Activated naive CD4-positive, alpha-beta T cell treated with anti-CD3 and anti-CD28 coated beads, Interleukin-2, amount 50 U/mL, for 16 hours (primary cell): ENCODE data around the gene ANKRD24.
A peak's percentile ranks its signal among the peaks of the same experiment; 100 is the strongest.
"Not testable (repeated sequence)": the region's sequence is repeated elsewhere in the genome, so short reads cannot be mapped to it uniquely, and the experiment has no call there.

Experiments used
- DNase-seq: peaks from one replicate; pipeline ENCODE4 v3.0.0-alpha.2; 2020

ANKRD24 gene

DNA sequence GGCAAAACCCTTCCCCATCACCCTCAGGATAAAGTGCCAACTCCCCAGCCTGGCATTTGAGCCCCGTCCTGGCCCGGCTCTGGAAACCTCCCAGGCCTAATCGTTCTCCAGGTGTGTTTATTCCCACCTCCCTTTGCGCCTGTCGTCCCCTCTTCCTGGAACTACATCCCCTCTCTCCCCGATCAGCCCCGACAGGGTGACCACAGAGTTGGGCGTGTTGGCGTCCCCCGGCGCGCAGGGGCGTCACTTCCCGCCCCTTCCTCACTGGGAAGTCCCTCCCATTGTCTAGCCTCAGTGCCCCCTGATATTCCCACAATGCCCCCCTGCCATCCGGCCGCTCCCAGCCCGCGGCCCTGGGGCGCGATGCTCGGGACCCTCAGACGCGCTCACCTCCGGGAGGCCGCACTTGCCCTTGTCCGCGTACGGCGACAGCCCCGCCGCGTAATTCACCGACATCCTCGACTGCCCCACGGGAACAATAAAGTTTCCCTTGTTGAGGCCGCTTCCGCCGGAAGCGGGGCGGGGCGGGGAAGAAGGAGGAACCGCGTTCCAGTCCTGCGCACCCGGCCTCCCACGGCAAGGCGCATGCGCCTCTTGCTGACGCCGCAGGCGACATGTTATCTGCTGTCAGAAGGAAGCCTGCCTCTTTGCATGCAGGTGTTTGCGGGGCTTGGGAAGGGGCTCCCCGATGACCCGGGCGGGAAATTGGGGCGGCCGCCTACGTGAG is at the start of gene ANKRD24, which contains the start of gene SIRT6:
TSS of gene ANKRD24 (plus strand) at position 606 of the 727 bp plus-strand sequence. CDS start 3,737 bp downstream, outside the sequence.
TSS of gene SIRT6 (minus strand) at position 480 of the 727 bp plus-strand sequence. CDS start at position 456, 24 bp downstream.
- peak; percentile 97 for DNase-seq

DNA sequence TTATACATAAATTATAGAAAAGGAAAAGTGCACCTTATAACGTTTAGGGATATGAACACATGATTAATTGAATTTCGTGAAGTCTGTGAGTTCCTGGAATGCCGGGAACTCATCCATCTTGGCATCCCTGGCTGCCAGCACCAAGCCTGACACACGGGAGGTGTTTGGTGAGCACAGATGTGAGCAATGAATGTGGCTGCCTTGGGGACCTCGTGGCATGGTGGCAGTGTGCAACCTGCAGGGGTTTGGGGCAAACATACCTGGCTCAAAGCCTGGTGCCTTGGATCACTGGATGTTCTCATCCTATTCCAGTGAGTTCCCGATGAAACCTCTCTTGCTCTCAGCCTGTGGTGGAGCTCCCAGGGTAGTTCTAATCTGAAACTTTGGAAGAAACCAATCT is 48.1 kb upstream of the ANKRD24 start:
- no peak for DNase-seq

DNA sequence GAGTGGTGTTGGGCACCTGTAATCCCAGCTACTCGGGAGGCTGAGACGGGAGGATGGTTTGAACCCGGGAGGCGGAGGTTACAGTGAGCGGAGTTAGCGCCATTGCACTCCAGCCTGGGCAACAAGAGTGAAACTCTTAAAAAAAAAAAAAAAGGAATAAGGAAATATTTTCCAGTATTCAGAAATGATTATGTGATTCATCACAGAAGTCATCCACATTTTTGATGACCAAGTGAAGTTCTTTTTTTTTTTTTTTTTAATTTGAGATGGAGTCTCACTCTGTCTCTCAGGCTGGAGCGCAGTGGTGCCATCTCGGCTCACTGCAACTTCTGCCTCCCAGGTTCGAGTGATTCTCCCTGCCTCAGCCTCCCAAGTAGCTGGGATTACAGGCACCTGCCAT is 47.1 kb upstream of the ANKRD24 start:
- DNase-seq: not testable (repeated sequence)

DNA sequence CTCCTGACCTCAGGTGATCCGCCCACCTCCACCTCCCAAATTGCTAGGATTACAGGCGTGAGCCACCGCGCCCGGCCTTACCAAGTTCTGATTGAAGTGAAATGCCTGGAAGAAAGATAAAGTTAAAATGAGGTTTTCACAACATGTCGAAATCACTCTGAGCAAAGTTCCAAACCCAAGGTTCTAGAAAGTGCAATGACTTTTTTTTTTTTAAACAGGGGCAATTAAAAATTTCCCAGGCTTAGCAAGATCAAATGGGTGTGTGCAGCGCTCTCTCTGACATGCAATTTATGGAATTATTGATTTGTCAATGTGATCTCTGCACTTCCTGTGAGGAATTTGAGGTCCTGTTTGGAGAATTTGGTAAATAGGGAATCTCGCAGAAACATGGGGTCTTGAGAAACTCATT is 45.8 kb upstream of the ANKRD24 start:
- DNase-seq: no peak

DNA sequence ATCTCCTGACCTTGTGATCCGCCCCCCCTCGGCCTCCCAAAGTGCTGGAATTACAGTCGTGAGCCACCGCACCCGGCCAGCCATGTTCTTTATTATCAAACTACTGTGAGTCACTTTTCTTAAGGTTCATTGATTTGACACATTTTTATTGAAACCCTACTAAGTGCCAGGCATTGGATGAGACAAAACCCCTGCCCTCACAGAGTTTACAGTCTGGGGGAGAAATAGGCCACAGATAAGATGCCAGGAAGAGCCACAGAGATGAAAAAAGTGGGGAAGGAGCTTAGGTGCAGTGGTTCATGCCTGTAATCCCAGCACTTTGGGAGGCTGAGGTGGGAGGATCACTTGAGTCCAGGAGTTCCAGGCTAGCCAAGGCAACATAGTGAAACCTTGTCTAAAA is 44.0 kb upstream of the ANKRD24 start:
- no peak for DNase-seq

DNA sequence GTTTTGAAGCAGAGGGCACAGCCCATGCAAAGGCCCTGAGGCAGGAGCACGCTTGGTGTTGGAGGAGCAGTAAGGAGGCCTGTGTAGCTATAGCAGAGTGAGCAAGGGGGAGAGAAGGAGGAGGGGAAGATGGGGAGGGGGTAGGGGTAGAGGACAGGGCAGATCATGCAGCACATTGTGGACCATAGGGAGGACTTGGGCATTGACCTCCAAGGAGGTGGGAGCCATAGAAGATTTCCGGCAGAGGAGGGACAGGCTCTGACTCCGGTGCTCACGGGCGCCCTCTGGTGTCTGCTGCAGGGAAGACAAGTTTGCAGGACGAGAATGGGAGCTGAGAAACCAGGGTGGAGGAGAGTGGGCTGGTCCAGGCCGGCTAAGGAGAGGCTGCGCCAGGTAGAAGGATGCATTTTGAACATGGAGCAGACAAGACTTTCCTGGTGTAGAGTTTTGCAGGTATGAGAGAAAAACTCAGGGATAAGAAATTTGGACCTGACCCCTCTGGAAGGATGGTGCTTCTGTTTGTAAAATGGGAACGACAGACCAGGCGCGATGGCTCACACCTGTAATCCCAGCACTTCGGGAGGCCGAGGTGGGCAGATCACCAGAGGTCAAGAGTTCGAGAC is 42.8 kb upstream of the ANKRD24 start:
- peak; percentile 87 for DNase-seq

DNA sequence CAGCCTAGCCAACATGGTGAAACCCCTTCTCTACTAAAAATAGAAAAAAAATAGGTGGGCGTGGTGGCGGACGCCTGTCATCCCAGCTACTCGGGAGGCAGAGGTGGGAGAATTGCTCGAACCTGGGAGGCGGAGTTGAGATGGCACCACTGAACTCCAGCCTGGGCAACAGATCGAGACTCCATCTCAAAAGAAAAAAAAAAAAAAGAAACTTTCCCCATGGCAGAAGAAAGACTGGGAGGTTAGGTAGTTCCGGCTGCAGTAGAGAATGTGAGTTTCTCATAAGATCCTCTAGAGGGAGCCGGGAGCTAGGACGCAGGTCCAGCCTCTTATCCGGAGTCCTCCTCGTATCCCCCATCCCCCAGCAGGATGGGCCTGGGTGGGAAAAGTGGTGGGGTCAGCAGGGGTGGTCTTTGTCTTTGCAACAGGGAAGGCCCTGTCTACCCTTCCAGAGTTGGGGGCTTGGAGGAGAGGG is 42.2 kb upstream of the ANKRD24 start:
- no peak for DNase-seq

DNA sequence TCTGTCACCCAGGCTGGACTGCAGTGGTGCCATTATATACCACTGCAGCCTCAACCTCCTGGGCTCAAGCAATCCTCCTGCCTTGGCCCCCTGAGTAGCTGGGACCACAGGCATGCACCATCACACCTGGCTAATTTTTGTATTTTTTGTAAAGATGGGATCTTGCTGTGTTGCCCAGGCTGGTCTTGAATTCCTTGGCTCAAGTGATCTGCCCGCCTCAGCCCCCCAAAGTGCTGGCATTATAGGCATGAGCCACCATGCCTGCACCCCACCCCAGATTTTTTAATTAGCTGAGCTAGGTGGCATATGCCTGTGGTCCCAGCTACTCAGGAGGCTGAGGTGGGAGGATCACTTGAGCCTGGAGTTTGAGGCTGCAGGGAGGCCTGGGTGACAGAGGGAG is 39.6 kb upstream of the ANKRD24 start:
- not testable (repeated sequence) for DNase-seq

DNA sequence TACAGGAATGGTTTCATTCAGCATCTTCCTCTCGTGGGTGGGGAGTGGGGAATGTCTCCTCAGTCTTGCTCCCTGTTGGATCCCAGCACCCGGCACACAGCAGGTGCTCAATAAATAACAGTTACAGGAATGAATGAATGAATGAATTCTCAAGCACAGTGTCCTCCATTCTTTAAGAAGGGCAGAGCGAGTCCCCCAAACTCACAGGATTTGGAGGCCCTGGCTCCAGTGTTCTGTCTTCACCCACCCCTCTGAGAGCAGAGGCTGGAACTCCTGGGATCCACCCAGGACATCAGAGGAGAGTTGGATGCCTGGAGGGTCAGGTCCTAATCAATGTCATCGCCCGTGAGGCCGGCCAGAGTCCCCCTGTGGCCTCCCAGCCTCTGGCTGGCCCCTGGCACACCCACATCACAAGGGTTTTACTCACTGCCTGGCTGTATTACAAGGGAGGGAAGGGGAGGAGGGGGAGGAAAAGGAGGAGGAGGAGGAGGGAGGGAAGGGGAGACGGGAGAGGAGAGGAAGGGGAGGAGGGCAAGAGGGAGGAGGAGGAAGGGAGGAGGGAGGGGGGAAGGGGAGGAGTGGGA is 37.7 kb upstream of the ANKRD24 start:
- no peak for DNase-seq

DNA sequence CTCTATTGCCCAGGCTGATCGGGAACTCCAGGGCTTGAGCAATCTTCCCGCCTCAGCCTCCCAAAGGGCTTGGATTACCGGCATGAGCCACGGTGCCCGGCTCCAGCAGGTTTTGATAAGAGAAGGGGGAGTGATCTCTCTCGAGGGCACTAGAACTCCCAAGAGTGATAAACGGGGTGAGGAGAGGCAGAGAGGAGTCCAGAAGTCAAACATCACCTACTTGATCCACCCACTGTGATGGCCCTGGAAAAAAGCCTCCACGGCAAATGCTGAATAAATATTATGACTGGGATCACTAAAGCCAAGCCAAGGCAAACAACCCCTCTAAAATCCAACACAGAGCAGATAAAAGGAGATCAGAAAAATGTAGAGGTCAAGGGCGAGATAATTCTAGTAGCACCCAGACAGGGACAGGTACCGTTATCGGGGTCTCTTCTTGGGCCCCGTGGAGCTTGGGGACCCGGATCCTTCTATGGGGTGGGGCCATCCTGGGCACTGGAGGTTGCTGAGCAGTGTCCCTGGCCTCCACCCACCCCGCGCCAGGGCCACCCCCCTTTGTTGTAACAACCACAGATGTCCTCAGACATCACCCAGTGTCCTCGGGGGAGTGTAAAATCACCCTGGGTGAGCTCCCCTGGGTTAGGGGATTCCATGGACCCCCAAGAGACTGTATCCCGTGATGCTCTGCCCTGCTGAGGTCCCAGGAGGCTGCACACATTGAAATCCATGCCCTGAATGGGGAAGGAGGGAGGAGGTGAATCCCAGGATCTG is 32.8 kb upstream of the ANKRD24 start:
- DNase-seq: no peak

DNA sequence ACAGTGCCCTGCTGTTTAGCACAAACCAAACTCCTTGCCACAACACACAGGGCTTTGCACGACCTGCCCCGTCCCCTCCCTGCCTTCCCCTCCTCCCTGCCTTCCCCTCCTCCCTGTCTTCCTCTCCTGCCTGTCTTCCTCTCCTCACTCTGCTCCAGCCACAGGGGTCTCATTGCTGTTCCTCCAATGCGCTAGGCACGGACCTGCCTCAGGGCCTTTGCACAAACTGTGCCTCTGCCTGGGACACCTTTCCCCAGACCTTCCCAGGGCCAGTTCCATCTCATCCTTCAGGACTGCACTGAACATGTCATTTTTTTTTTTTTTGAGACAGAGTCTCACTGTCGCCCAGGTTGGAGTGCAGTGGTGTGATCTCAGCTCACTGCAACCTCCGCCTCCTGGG is 30.9 kb upstream of the ANKRD24 start:
- DNase-seq: no peak

DNA sequence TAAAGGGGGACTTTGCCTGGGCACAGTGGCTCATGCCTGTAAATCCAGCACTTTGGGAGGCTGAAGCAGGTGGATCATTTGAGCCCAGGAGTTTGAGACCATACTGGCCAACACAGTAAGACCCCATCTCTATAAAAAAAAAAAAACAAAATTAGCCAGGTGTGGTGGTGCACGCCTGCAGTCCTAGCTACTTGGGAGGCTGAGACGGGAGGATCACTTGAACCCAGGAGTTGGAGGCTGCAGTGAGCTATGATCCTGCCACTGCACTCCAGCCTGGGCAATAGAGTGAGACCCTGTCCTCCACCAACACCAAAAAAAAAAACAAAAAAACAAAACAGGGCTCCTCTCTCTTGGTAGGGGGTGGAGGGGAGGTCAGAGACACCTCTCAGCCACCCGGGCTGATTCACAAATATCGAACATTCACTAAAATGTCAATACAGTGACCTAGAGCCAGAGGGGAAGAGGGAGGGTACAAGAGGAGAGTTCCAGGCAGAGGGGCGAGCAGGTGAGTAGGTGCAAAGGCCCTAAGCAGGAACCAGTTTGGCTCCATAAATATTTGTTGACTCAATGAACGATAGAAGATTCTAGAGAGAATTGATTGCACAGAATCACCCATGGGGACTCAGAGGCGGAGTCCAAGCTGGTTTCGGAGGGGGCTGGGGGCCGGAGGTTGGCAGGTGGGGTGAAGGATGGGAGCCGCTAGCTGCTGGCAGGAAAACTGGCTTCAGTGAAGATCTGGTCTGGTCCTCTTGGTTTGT is 30.1 kb upstream of the ANKRD24 start:
- DNase-seq: no peak

DNA sequence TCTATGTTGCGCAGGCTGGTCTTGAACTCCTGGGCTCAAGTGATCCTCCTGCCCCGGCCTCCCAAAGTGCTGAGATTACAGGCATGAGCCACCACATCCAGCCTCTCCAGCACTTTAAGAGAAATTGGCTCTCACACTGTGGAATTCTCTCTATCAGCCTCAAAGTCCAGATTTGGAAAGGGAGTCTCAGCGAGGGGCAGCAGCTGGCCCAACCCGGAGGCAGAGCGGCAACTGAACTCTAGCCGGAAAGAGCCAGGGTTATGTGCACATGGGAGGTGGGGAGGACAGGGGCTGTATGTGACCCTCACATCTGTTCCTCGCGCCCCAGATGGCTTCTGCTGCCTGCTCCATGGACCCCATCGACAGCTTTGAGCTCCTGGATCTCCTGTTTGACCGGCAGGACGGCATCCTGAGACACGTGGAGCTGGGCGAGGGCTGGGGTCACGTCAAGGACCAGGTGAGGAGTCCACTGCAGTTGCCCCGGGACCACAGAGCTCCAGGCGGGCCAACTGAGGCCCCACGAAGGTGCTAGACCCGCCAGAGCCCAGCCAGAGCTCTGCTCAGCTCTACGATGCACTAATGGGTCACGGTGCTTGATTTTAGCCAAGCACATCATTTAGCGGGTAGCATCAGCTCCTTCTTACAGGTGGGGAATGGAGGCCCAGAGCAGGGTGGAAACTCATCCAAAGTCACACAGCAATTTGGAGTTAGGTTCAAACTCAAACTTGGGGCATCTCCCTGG is 27.7 kb upstream of the ANKRD24 start:
- DNase-seq: no peak

DNA sequence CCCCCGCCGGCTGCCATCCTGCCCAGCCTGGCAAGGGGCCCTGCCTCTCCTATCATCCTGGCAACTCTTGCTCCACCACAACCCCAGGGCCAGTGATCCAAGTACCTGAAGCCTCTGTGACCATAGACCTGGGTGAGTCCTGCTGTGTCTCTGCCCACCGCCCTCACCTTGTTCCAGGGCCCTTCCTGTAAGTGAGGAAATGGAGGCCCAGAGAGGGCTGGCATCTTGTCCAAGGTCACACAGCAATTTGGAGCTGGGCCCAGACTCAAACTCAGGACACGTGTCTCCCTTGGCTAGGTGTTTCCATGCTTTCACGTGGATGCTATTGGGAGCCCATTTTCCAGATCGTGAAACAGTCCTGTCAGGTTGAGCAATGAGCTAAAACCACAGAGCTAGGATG is 25.3 kb upstream of the ANKRD24 start:
- no peak for DNase-seq

DNA sequence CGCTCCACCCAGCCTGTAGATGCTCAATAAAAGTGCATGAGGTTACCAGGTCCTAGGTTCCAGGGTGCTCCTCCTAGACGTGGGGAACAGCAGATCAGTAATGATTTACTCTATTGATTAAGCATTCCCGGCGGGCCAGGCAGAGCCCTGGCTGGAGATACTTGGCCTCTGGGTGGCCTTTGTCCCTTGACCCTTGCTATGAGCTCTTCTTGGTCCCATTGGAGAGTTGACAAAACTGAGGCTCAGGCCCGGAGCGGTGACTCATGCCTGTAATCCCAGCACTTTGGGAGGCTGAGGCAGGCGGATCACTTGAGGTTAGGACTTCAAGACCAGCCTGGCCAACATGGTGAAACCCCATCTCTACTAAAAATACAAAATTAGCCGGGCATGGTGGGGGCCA is 24.5 kb upstream of the ANKRD24 start:
- DNase-seq: not testable (repeated sequence)

DNA sequence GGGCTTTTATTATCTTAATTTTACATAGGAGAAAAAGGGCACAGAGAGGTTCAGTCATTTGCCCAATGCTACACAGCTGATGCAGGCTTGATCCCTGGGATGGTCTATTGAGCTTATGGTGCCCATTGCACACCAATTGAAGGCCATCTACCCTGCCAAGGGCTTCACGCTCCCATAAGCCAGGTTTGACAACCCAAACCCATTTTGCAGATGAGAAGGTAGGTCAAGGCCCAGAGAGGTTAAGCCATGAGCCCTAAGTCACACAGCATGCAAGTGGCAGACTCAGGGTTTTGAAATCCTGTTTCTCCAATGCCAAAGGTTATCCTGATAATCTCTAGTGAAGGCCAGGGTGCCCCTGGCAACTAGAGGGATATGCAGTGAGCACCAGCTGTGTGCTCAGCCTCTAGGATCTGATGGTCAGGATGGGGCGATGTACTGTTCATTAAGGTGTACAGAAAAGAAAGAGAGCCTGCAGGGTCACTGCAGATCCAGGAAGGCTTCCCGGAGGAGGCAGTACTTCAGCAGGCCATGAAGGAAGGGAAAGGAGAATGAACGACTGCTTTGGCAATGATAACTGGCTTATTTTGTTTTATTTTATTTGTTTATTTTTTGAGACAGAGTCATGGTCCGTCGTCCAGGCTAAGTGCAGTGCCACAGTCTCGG is 20.9 kb upstream of the ANKRD24 start:
- DNase-seq: no peak

DNA sequence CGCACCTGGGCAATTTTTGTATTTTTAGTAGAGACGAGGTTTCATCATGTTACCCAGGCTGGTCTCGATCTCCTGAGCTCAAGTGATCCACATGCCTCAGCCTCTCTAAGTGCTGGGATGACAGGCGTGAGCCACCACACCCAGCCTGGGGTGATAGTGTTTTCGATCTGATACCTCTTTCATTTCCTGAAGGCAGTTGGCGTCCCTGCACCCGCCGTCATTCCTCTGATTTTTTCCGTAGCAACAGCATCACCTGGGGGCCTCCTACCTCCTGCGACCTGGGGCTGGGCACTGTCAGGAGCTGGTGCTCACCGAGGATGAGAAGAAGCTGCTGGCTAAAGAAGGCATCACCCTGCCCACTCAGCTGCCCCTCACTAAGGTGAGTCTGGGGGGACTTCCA is 18.2 kb upstream of the ANKRD24 start:
- no peak for DNase-seq

DNA sequence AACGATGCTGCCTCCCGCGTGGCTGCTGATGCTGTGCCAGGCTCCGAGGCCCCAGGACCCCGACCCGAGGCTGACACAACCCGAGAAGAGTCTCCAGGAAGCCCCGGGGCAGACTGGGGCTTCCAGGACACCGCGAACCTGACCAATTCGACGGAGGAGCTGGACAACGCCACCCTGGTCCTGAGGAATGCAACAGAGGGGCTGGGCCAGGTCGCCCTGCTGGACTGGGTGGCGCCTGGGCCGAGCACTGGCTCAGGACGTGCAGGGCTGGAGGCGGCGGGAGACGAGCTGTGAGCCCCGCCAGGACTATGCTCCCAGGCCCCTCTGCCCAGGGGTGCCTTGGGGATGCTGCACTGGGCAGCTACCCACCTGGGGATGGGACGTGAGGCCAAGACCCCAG is 10.8 kb upstream of the ANKRD24 start:
- no peak for DNase-seq

DNA sequence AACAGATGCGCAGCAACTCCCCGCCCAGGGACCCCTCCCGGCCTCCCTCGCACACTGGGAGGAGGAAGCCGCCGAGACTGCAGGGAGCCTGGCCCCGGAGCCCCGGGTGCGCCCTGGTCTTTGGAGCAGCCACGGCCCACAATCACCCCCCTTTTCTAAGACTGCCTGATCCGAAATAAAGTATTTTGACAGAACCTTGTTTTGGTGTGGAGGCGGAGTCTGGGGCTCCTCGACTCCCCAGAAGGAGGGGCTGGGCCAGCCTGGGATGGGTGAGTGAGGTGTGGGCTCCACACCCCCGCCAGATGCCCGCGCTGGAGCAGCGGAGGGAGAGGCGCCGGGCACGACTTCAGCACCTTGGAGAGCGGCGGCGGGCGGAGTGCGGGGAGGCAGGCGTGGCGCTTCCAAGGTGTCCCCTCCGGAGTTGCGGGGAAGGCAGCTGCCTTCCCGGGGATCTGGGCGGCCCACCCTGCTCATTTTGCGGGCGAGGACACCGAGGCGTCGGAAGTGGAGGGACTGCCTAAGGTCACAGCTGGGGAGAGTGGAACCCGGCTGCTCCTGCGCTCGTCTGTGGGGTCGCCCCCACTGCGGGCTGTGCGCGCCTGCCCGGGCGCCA is 9.5 kb upstream of the ANKRD24 start:
- DNase-seq: peak; percentile 71

DNA sequence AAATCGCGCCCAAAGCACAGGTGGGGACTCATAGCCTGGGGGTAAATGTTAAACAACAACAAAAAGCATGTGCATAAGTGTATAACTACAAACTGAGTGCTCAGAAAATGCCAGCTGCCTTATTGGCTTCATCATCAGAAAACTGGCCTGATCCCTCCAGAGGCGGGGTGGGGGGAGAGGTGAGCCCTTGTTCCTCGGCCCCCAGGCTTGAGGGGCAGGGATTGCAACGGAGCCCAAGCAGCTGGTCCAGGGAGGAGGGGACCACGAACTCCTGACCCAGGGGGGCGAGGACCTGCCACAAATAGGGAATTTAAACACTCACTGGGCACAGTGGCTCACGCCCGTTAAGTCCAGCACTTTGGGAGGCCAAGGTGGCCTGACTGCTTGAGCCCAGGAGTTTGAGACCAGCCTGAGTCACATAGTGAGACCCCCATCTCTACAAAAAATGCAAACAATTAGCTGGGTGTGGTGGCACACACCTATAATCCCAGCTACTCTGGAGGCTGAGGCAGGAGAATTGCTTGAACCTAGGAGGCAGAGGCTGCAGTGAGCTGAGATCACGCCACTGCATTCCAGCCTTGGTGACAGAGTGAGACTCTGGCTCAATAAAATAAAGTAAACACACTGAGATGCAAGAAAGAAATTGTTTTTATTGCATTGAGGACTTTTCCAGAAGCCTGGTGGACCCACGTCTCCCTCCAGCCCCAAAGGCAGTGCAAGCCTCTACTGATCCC is 8.8 kb upstream of the ANKRD24 start:
- no peak for DNase-seq
